HepG2 (cell line): Measurements from ENCODE around the gene ACVR2A. TPM values are rescaled to one million over a fixed set of nuclear protein-coding genes. Genes with fewer than 3 reads are reported as not detected.
A peak's percentile ranks its signal among the peaks of the same experiment; 100 is the strongest.

Experiments
- BCL6 ChIP-seq: IDR thresholded peaks from 2 replicates; pipeline ENCODE4 v1.6.1; 2016; ENCODE audit warnings: missing genetic modification reagents, missing compliant biosample characterization
- FOXA1 ChIP-seq, 2 experiments: fragments of 450-650 bp in 1 of 2; sonication (generic) in 1 of 2; formaldehyde crosslinking in 1 of 2; IDR thresholded peaks; 2 replicates each; pipeline versions ENCODE4 v1.4.0 to v1.6.1; 2016 to 2020; ENCODE audit warnings: missing genetic modification reagents in 1 of 2
- GZF1 ChIP-seq: sonication (generic); formaldehyde crosslinking; IDR thresholded peaks from 2 replicates; pipeline ENCODE4 v1.5.1; 2020; ENCODE audit warnings: mild to moderate bottlenecking, missing genetic modification reagents
- KDM2A ChIP-seq: sonication (generic); formaldehyde crosslinking; IDR thresholded peaks from 2 replicates; pipeline ENCODE4 v1.4.0; 2020; ENCODE audit warnings: low read depth, missing genetic modification reagents, borderline replicate concordance
- KDM4B ChIP-seq: sonication (generic); formaldehyde crosslinking; IDR thresholded peaks from 2 replicates; pipeline ENCODE4 v1.4.0; 2020; ENCODE audit warnings: missing genetic modification reagents
- MEF2D ChIP-seq: sonication (generic); formaldehyde crosslinking; IDR thresholded peaks from 2 replicates; pipeline ENCODE4 v1.5.1; 2020; ENCODE audit warnings: mild to moderate bottlenecking, missing genetic modification reagents
- MXD1 ChIP-seq: sonication (generic); formaldehyde crosslinking; IDR thresholded peaks from 2 replicates; pipeline ENCODE4 v1.4.0; 2020; ENCODE audit warnings: mild to moderate bottlenecking, missing genetic modification reagents
- ONECUT2 ChIP-seq: sonication (generic); formaldehyde crosslinking; IDR thresholded peaks from 2 replicates; pipeline ENCODE4 v1.4.0; 2020; ENCODE audit warnings: missing genetic modification reagents
- U2AF1 ChIP-seq: fragments of 200-400 bp; formaldehyde crosslinking; optimal IDR thresholded peaks from 2 replicates; pipeline ENCODE3; 2017; ENCODE audit warnings: mild to moderate bottlenecking, low read depth, low read length
- ZNF609 ChIP-seq: sonication (generic); formaldehyde crosslinking; IDR thresholded peaks from 2 replicates; pipeline ENCODE4 v1.4.0; 2020; ENCODE audit warnings: mild to moderate bottlenecking, missing genetic modification reagents, borderline replicate concordance
- polyA plus RNA-seq, 8 experiments: library from polyadenylated mRNA; depleted of rRNA in 3 of 8; stranded (reverse) in 7 of 8; unstranded in 1 of 8; fragments of >200 nt; fragmentation: Illumina TruSeq in 4 of 8; extraction: Trizol in 4 of 8; gene quantifications; 2 replicates each; pipeline versions ENCODE4 v1.2.1 to v1.2.3, GENCODE V29; 2011 to 2016; ENCODE audit warnings: low read depth in 4 of 8, missing spikeins in 1 of 8, mixed read lengths in 1 of 8; ENCODE audit not compliant: insufficient read depth in 1 of 8
- total RNA-seq, 5 experiments: library from RNA; depleted of rRNA; stranded (reverse); fragments of >200 nt; fragmentation: Illumina TruSeq; extraction: Trizol; gene quantifications; 2 replicates each; pipeline ENCODE4 v1.2.3, GENCODE V29; 2016; ENCODE audit warnings: low read depth in 1 of 5
- TF ChIP-seq, protein P1 (sequence below): sonication (generic); formaldehyde crosslinking; IDR thresholded peaks from 2 replicates; pipeline ENCODE4 v1.5.0; 2020; ENCODE audit warnings: mild to moderate bottlenecking, missing genetic modification reagents, borderline replicate concordance

Gene ACVR2A
- total and polyA plus RNA-seq, 2 of the 13 experiments (the other 11 are each of a cell fraction or from before 2014, with no cell fraction given) = 8.3 to 18.0 TPM

- TF ChIP-seq, protein P1, sequence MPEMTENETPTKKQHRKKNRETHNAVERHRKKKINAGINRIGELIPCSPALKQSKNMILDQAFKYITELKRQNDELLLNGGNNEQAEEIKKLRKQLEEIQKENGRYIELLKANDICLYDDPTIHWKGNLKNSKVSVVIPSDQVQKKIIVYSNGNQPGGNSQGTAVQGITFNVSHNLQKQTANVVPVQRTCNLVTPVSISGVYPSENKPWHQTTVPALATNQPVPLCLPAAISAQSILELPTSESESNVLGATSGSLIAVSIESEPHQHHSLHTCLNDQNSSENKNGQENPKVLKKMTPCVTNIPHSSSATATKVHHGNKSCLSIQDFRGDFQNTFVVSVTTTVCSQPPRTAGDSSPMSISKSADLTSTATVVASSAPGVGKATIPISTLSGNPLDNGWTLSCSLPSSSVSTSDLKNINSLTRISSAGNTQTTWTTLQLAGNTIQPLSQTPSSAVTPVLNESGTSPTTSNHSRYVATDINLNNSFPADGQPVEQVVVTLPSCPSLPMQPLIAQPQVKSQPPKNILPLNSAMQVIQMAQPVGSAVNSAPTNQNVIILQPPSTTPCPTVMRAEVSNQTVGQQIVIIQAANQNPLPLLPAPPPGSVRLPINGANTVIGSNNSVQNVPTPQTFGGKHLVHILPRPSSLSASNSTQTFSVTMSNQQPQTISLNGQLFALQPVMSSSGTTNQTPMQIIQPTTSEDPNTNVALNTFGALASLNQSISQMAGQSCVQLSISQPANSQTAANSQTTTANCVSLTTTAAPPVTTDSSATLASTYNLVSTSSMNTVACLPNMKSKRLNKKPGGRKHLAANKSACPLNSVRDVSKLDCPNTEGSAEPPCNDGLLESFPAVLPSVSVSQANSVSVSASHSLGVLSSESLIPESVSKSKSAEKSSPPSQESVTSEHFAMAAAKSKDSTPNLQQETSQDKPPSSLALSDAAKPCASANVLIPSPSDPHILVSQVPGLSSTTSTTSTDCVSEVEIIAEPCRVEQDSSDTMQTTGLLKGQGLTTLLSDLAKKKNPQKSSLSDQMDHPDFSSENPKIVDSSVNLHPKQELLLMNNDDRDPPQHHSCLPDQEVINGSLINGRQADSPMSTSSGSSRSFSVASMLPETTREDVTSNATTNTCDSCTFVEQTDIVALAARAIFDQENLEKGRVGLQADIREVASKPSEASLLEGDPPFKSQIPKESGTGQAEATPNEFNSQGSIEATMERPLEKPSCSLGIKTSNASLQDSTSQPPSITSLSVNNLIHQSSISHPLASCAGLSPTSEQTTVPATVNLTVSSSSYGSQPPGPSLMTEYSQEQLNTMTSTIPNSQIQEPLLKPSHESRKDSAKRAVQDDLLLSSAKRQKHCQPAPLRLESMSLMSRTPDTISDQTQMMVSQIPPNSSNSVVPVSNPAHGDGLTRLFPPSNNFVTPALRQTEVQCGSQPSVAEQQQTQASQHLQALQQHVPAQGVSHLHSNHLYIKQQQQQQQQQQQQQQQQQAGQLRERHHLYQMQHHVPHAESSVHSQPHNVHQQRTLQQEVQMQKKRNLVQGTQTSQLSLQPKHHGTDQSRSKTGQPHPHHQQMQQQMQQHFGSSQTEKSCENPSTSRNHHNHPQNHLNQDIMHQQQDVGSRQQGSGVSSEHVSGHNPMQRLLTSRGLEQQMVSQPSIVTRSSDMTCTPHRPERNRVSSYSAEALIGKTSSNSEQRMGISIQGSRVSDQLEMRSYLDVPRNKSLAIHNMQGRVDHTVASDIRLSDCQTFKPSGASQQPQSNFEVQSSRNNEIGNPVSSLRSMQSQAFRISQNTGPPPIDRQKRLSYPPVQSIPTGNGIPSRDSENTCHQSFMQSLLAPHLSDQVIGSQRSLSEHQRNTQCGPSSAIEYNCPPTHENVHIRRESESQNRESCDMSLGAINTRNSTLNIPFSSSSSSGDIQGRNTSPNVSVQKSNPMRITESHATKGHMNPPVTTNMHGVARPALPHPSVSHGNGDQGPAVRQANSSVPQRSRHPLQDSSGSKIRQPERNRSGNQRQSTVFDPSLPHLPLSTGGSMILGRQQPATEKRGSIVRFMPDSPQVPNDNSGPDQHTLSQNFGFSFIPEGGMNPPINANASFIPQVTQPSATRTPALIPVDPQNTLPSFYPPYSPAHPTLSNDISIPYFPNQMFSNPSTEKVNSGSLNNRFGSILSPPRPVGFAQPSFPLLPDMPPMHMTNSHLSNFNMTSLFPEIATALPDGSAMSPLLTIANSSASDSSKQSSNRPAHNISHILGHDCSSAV (CRISPR knock-in tag) = no peak
- TF ChIP-seq ONECUT2 (CRISPR knock-in tag) = no peak
- TF ChIP-seq BCL6 (CRISPR knock-in tag) = peak; percentile 87
- no peak for TF ChIP-seq KDM2A (CRISPR knock-in tag)
- TF ChIP-seq MXD1 (CRISPR knock-in tag) = no peak
- TF ChIP-seq KDM4B (CRISPR knock-in tag) = no peak
- TF ChIP-seq U2AF1 = no peak
- peak; percentile 65; the same call in 1 of the 2 replicates for TF ChIP-seq ZNF609
- peak; percentile 85 for TF ChIP-seq MEF2D (CRISPR knock-in tag)
- TF ChIP-seq GZF1 (CRISPR knock-in tag) = no peak
- no peak for TF ChIP-seq FOXA1 (IDR thresholded peaks at IDR 0.05)
- TF ChIP-seq FOXA1 (CRISPR knock-in tag; IDR thresholded peaks at IDR 0.05) = peak; percentile 63; the same call in 1 of the 2 replicates
Observed at GRCh38 chr2:147851244-147851930, 6.6 kb downstream of the ACVR2A start (continued).
